ENCODE data around the gene OR4P4. TPM values are rescaled to one million over a fixed set of nuclear protein-coding genes. Genes with fewer than 3 reads are reported as not detected.

OR4P4 gene
- total RNA-seq (2011; cell fraction: chromatin; rRNA removed; ENCODE audit: low replicate concordance), result not detected in 2 replicates
- not detected in 2 replicates for total RNA-seq (2011; cell fraction: nucleolus; rRNA removed)
- not detected in 2 replicates for total RNA-seq (2011; cell fraction: nucleoplasm; rRNA removed)
- not detected in 2 replicates for total RNA-seq (2014; rRNA removed)
- total RNA-seq (2014; rRNA removed; fragmentation: Illumina TruSeq; extraction: Trizol), result not detected in 2 replicates
- total RNA-seq (2015; rRNA removed; fragmentation: Illumina TruSeq; extraction: Trizol), result not detected in 2 replicates
- total RNA-seq (2021), result not detected in 2 replicates
- not detected in 2 replicates for polyA plus RNA-seq (2011; rRNA removed)
- not detected in 2 replicates for polyA plus RNA-seq (2011; cell fraction: cytosol; rRNA removed)
- not detected in 2 replicates for polyA plus RNA-seq (2011; cell fraction: nucleus; rRNA removed)
- polyA plus RNA-seq (2012), result not detected in 2 replicates
- not detected in 2 replicates for polyA plus RNA-seq (2014; fragmentation: Illumina TruSeq; extraction: Trizol)
- not detected for polyA plus RNA-seq (2014; fragmentation: Nextera tagmentation; extraction: Ambion mirVana)
- not detected in 2 replicates for polyA plus RNA-seq (2014; rRNA removed)
- polyA minus RNA-seq (2011; rRNA and poly(A)+ RNA removed), result not detected in 2 replicates
- polyA minus RNA-seq (2011; cell fraction: cytosol; rRNA and poly(A)+ RNA removed), result not detected in 2 replicates
- polyA minus RNA-seq (2011; cell fraction: nucleus; rRNA and poly(A)+ RNA removed), result not detected in 2 replicates
- not detected for Bru-seq, nascent RNA
- BruChase-seq, experiment 1, labeled RNA remaining after a 2-hour chase, result not detected
- not detected for BruChase-seq, experiment 2, labeled RNA remaining after a 6-hour chase
- long read RNA-seq, experiment 1, result 0 reads
- long read RNA-seq, experiment 2, result 0 reads
- long read RNA-seq, experiment 3, result 0 reads

GRCh38 chr11:55634813-55635212 lies at the start of gene OR4P4:
TSS of gene OR4P4 (plus strand) at chr11:55635113.
- Histone ChIP-seq H3K9me3 (replicated peaks; ENCODE audit: control insufficient read depth, insufficient read depth, low read depth, low read length) (no peaks in the 10 kb centered on the region), H3K4me3 (no peak within 1 kb of the TSS), H3K27me3 (ENCODE audit: control insufficient read depth in 2 of 2, insufficient read depth in 2 of 2, low read length in 2 of 2) (no peaks in the 10 kb centered on the region), H3K4me2 (ENCODE audit: insufficient read depth, low read length) (no peak within 1 kb of the TSS), H4K20me1 (replicated peaks; ENCODE audit: control insufficient read depth, insufficient read depth, low read length) (no peaks in the 10 kb centered on the region), H3K36me3 (ENCODE audit: control insufficient read depth, insufficient read depth, low read length) (no peaks in the 10 kb centered on the region), H3K79me2 (ENCODE audit: control insufficient read depth, insufficient read depth, low read length) (no peaks in the 10 kb centered on the region), H3K27ac (ENCODE audit: extremely low read depth, low read depth, low read length) (no peak within 1 kb of the TSS), H3K9ac (ENCODE audit: insufficient read depth in 1 of 2, low read depth in 2 of 2, low read length in 2 of 2) (no peak within 1 kb of the TSS), H3K4me1 (replicated peaks in 1 of 2; ENCODE audit: control insufficient read depth in 2 of 2, insufficient read depth in 2 of 2, low read length in 2 of 2) (no peaks in the 10 kb centered on the region), H2AFZ (ENCODE audit: low read depth, low read length) (no peak within 1 kb of the TSS), H3K9me1 (ENCODE audit: control insufficient read depth, insufficient read depth, low read length) (no peaks in the 10 kb centered on the region)
- no peak for ATAC-seq
- no peak for DNase-seq (ENCODE audit: extremely low read depth in 1 of 4, low spot score in 3 of 4)
- in situ Hi-C loops (cut with MboI) (no loop called here), intact Hi-C loops (cut with micrococcal nuclease) (no loop called here)
- POLR2A ChIA-PET, result no interaction called here
- CTCF ChIA-PET (ENCODE audit: low intra/inter-chr PET ratio), result no interaction called here
- 0% methylated on average over 3 of the region's 3 CpGs for WGBS (ENCODE audit: insufficient coverage, low coverage, missing lambda C conversion rate)
- BruUV-seq (replicated peaks), result no TSS peak
- TF ChIP-seq GTF2B (IDR thresholded peaks at IDR 0.05; ENCODE audit: extremely low read depth, insufficient read length) (no peak), ZNF57 (CRISPR knock-in tag; IDR thresholded peaks at IDR 0.05) (no peak), ZNF449 (CRISPR knock-in tag; IDR thresholded peaks at IDR 0.05) (no peak), ZNF232 (CRISPR knock-in tag; IDR thresholded peaks at IDR 0.05) (no peak), ZNF3 (CRISPR knock-in tag; IDR thresholded peaks at IDR 0.05) (no peak), HDAC1 (IDR thresholded peaks at IDR 0.05) (no peak), GATA2 (CRISPR knock-in tag; IDR thresholded peaks at IDR 0.05) (no peak), NFATC3 (IDR thresholded peaks at IDR 0.05) (no peak), BRD4 (IDR thresholded peaks at IDR 0.05) (no peak), EHMT2 (IDR thresholded peaks at IDR 0.05) (no peak), SMAD3 (CRISPR knock-in tag; conservative IDR thresholded peaks at IDR 0.05) (no peak), RBBP5 (IDR thresholded peaks at IDR 0.05; ENCODE audit: borderline replicate concordance, insufficient read depth, low read length, poor library complexity, severe bottlenecking) (no peak), ZNF121 (CRISPR knock-in tag; conservative IDR thresholded peaks at IDR 0.05) (no peak), ZNF699 (CRISPR knock-in tag; IDR thresholded peaks at IDR 0.05; ENCODE audit: insufficient replicate concordance) (no peak), ZNF263 (CRISPR knock-in tag; IDR thresholded peaks at IDR 0.05; ENCODE audit: borderline replicate concordance) (no peak), ZNF584 (CRISPR knock-in tag; IDR thresholded peaks at IDR 0.05; ENCODE audit: low read depth) (no peak), SMAD1 (IDR thresholded peaks at IDR 0.05; ENCODE audit: low read depth, low read length, partially characterized antibody) (no peak), ZNF197 (CRISPR knock-in tag; IDR thresholded peaks at IDR 0.05; ENCODE audit: low read depth) (no peak), SNRNP70 (optimal IDR thresholded peaks at IDR 0.05; ENCODE audit: low read depth, low read length) (no peak)
- no peak for FAIRE-seq
